Measurements from ENCODE around the gene AKAP4. TPM values are rescaled to one million over a fixed set of nuclear protein-coding genes. Genes with fewer than 3 reads are reported as not detected.
A peak's percentile ranks its signal among the peaks of the same experiment; 100 is the strongest.

Gene AKAP4, protein sequence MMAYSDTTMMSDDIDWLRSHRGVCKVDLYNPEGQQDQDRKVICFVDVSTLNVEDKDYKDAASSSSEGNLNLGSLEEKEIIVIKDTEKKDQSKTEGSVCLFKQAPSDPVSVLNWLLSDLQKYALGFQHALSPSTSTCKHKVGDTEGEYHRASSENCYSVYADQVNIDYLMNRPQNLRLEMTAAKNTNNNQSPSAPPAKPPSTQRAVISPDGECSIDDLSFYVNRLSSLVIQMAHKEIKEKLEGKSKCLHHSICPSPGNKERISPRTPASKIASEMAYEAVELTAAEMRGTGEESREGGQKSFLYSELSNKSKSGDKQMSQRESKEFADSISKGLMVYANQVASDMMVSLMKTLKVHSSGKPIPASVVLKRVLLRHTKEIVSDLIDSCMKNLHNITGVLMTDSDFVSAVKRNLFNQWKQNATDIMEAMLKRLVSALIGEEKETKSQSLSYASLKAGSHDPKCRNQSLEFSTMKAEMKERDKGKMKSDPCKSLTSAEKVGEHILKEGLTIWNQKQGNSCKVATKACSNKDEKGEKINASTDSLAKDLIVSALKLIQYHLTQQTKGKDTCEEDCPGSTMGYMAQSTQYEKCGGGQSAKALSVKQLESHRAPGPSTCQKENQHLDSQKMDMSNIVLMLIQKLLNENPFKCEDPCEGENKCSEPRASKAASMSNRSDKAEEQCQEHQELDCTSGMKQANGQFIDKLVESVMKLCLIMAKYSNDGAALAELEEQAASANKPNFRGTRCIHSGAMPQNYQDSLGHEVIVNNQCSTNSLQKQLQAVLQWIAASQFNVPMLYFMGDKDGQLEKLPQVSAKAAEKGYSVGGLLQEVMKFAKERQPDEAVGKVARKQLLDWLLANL
- total RNA-seq (2014; rRNA removed; shearing (Covaris generic)) = not detected in 2 replicates

DNA sequence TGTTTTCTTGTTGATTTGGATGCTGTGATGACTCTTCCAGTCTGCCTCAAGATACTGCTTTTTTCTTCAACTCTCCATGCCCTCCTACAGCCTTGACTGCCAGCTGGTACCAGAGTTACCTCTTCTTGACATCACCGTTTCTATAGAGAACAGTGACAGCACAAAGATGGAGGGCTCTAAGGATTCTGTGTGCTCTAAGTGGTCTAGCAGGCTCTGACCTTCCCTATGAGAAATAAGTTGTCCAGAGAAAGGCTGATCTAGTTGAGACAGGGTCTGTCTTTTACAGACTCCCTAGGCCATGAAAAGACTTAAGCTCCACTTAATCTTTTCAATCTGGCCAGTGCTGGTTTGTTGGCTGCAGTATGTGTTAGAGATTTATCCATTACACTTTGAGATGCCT is at the start of gene AKAP4:
Gene AKAP4, minus strand, starts transcription at position 101 of the 400 bp plus-strand sequence. CDS start 118 bp downstream, outside the sequence.
- DNase-seq (ENCODE audit: low read depth) = no peak

DNA sequence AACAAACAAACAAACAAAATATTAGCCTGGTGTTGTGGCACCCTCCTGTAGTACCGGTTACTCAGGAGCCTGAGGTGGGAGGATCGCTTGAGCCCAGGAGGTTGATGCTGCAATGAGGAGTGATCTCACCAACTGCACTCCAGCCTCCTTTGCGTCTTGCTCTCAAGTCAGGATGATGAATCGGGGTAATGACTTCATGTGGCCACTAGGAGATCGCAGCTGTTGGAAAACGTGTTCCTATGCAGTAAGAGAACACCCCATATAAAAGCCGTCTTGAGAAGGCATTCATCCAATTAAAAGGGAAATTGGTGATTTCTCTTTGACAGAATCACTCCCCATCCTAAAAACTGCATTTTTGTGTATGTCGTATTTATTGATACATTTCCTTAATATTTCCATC is 10.7 kb upstream of the AKAP4 start:
- peak; percentile 12 for DNase-seq (ENCODE audit: low read depth)

DNA sequence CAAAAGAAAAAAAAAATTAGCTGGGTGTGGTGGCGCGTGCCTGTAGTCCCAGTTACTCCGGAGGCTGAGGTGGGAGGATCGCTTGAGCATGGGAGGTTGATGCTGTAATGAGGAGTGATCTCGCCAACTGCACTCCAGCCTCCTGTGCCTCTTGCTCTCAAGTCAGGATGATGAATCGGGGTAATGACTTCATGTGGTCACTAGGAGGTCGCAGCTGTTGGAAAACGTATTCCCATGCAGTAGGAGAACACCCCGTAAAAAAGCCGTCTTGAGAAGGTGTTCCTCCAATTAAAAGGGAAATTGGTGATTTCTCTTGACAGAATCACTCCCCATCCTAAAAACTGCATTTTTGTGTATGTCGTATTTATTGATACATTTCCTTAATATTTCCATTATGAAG is 5.9 kb upstream of the AKAP4 start:
- no peak for DNase-seq (ENCODE audit: low read depth)

DNA sequence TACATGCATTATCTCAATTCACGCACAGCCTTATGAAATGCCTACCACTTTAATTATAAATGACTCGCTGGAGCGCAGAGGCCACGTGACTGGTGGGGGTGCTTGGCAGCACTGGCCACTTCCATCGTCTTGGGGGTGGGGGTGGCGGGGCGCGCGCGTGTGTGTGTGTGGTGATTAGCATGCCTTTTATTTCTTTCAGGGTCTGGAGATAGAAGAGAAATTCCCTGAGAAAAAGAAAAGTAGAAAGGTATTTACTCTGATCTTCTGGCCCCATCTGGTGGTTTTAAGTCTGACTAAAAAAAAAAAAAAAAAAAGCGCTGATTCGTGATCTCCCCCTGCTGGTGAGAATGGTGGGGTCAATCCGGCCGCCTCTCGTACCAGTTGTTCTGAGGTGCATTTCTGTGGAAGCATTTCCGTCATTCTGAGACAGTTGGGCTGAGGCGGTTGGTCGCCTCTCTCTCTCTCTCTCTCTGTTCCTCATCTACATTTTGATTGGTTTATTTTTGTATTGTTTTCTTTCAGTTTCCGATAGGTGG is 3.6 kb upstream of the AKAP4 start, which contains the start of gene CCNB3:
Gene CCNB3, plus strand, starts transcription at position 402 of the 536 bp plus-strand sequence. CDS start 80,399 bp downstream, outside the sequence.
- peak; percentile 72 for DNase-seq (ENCODE audit: low read depth)

DNA sequence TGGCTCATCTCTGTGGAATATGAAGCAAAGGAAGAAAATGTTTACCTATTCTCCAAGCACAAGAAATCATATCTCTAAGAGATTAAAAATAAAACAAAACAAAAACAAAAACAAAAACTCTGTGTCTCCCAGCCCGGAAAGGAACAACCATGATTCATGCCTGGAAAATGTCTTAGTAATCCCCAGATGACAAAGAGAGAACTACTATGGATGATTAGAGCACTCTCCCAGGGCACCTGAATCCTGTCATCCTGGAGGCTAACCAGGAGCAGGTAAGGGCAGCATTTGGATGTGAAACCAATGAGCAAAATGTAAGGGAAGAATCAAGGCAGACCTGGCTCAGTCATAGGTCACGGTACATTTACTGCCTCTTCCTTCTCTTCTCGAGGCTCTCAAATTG is 1.7 kb upstream of the AKAP4 start:
- DNase-seq (ENCODE audit: low read depth) = peak; percentile 41

DNA sequence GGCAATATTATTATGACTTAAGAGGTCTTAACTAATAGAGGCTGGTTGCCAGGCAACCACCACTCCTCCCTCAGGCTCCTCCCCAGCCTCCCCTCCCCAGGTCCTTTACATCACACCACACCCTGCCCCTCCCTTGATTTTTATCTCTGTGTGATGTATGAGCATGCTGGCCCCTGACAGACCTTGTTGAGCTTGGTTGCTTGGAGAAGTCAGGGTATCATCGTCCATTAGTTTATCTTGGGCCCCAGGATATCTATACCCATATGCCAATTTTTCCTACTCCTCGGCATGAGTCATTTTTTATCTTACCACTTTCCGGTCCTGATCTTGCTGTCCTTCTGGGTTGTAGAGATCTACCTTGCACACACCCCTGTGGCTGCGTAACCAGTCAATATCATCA is 2.5 kb downstream of the AKAP4 start:
- DNase-seq (ENCODE audit: low read depth) = no peak

DNA sequence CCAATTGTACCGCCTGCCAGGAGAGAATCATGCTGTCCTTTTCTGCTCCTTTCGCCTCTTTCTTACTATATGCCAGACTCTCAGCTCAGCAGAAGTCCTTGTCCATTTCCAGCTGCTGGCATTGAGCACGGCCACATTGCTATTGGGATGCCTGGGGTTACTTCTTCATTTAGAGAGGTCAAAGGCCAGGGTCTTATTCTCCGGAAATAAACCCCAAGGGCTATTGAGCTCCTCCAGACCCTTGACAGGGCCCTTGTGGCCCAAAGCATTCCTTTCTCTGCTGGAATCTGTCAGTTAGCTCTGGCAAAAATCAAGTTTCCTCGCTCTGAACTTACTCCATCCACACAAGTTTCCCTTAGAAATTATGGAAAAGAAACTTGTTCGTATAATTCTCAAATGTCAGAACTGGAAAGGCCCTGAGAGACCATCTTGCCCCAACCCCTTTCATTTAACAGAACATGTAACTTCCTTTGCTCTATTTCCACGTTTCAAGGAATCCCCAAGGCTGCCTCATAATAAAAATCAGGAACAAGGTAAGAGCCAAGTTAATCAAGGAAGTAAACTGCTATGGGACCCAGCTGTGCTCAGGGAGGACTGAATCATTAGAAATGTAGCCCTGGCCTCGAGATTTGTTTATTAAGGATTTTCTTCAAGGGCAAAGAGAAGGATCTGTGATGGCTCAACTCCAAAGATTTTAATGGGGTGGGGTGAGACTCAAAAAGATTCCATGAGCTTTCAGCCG is 11.8 kb downstream of the AKAP4 start:
- DNase-seq (ENCODE audit: low read depth) = no peak

DNA sequence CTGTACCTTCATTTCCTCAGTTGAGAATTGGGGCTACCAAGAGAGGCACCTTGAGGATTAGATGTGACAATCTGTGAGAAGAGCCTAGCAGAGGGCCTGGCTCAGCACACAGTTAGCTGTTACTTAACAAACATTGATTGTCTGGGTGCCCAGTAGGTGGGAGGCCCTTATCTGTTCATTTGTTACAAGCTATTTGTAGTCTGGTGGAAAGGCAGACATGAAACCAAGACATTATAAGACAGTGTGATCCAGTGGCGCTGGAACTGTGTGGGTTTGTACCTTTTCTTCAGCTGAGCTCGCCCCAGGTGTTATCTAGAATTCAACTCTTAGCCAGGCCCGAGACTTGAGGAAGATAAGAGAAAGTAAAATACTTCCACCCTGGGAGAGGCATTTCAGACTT is 16.9 kb downstream of the AKAP4 start:
- no peak for DNase-seq (ENCODE audit: low read depth)

DNA sequence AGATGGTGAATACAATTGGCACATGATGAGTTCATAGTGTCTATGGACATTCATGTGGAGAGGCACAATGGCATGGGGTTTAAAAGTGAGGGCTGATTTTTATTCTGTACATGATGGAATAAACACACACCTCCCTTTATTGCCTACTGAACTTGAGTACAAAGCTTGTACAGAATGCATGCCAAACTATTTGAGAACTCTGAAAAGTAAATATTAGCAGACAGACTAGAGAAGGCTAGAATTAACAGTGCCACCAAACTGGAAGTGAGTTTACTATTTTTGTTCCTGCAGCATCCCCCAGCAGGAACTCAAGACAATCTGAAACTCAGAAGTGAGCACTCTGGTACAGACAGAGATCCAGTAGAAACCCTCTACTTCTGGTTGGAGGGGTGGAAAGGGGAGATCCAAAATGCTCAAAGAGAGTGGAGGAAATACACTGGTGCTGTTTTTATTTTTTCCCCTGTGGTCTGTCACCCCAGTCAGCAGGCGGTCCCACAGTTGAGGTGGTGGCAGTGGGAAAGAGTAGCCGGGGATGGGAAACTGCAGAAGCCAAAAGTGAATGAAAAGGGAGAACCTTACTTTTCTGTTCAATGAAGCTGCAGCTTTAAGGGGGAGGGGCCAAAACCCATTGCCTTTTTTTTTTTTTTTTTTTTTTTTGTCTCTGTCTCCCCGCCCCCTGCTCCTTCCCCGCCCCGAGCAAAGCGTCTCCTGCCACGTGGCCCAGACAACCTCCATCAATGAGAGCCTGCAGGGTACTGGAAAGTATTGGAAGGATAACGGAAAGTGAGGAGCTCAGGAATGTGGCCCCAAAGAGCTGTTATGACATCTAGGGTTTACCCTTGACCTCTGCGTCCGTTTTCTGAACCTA is 20.5 kb downstream of the AKAP4 start:
- DNase-seq (ENCODE audit: low read depth) = no peak

DNA sequence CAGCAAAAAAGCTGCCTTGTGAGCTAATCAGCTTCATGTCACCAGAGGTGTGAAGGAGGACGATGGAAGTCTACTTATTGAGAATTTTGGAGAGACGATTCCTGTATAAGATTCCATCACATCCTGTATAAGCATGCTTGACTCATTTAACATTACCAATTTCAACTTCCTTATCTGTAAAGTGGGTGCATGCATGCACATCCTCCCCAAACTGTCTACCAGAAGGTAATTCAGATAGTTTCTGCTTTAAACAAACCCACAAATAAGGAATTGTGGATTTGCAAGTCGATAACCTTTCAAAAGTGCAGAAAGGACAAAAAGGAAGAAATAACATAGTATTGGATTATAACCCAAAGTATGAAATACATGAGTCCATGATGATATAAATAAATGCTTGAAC is 31.1 kb downstream of the AKAP4 start:
- DNase-seq (ENCODE audit: low read depth) = no peak

DNA sequence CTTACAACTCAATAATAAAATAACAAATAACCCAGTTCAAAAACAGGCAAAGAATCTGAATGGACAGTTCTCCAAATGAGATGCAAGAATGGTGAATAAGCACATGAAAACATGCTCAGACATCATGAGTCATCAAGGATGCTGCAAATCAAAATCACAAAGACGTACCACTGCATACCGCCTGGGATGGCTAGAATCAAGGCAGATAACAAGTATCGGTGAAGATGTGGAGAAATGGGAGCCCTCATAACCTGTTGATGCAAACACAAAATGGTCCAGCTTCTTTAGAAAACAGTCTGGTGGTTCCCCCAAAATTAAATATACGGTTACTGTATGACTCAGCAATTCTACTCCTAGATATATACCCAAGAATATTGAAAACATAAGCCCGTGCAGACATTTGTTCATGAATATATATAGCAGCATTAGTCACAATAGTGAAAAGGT is 32.5 kb downstream of the AKAP4 start:
- peak; percentile 10 for DNase-seq (ENCODE audit: low read depth)

DNA sequence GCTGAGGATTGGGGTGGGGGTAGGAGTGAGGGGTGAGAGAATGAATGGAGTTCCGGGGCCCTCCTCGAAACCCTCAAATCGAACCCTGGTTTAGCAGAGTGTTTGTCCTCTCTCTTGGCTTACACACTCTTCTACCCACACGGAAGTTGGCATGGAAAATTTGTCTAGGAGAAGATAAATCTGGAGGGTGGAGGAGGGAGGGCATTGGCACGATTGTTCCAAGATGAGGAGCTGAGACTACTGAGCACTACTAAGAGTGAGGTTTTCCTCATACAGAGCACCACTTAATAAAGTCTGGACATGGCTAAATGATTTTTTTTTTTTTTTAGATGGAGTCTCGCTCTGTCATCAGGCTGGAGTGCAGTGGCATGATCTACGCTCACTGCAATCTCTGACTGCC is 33.4 kb downstream of the AKAP4 start:
- DNase-seq (ENCODE audit: low read depth) = no peak

DNA sequence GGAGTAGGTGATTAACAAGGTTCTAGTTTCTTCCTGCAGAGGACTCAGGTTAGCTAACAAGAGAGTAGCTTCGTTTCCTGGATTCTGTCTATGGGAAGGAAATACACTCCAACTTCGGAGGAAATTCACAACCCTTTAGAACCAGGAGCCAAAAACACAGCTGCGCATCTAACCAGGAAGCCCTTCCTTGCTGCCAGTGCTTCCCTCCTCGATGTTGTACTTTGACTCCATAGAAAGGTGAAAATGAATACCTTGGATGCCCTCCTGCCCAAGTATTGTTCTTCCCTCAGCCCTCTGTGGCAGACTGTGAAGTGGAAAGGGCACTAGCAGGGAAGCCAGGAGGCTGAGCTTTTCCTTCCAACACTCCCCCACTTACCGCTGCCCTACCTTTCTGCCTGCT is 35.1 kb downstream of the AKAP4 start:
- no peak for DNase-seq (ENCODE audit: low read depth)

DNA sequence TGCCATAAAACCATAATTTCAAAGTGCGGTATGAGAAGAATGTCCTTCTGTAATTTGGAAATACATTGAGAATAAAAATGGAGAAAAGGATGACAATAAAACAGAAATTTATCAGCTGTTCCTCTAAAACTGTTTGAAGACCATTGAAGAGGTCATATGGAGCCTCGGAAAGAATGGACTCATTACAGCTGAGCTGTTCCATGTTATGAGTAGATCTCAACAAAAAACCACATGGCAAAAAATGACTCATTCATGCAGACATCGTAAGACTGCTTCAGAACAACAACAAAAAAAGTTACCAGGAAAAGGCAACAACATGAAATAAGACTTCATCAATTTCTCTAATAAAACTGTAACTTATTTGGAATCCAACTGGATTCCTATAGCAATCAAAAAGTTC is 39.7 kb downstream of the AKAP4 start:
- peak; percentile 10 for DNase-seq (ENCODE audit: low read depth)

DNA sequence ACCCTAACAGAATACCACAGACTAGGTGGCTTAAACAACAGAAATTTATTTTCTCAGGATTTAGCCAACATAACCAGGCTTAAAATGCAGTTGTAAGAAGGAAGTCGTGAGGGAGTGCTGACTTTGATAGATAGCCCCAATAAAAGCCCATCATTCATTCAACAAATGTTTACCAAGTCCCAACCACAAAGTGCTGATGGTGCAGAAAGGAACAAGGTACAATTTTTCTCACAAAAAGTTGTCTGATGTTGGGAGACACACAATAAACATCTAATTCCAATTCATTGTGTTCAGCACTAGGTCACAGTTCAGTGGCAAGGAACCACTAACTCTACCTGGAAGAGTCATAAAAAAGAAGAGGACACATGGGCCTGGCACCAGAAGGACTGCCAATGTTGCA is 42.2 kb downstream of the AKAP4 start:
- no peak for DNase-seq (ENCODE audit: low read depth)

DNA sequence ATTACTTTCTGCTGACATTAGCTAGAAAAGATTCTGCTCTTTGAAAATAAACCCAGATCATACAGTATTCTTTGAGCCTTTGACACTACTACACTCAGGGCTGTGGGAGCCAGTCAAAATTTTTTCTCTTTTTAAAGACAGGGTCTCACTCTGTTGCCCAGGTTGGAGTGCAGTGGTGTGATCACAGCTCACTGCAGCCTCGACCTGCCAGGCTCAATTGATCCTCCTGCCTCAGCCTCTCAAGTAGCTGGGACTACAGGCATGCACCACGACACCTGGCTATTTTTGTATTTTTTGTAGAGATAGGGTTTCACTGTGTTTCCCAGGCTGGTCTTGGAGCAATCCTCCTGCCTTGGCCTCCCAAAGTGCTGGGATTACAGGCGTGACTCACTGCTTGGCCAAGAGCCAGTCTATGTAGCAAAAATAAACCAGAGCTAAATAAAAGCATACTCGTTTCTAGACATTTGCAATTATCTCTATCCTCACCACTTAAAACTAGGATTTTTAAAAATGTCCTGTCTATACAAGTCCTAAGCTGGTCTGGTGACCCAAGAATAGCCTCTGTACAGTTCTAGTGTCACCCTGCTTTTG is 43.2 kb downstream of the AKAP4 start:
- DNase-seq (ENCODE audit: low read depth) = peak; percentile 27

DNA sequence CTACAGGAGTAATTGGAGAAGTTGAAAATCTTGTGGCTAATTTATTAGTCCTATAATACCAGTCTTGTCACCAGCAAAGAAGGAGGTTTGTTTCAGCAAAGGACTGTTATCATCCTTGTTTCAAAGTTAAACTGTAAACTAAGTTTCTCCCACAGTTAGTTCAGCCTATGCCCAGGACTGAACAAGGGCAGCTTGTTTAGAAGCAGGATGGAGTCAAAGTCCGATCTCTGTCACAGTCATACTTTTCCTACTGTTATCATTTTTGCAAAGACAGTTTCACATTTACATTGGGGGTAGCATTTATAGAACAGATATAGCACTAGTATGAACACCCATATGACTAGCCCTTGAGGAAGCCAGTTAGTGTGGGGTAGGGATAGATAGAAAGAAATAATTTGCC is 46.4 kb downstream of the AKAP4 start:
- DNase-seq (ENCODE audit: low read depth) = no peak

DNA sequence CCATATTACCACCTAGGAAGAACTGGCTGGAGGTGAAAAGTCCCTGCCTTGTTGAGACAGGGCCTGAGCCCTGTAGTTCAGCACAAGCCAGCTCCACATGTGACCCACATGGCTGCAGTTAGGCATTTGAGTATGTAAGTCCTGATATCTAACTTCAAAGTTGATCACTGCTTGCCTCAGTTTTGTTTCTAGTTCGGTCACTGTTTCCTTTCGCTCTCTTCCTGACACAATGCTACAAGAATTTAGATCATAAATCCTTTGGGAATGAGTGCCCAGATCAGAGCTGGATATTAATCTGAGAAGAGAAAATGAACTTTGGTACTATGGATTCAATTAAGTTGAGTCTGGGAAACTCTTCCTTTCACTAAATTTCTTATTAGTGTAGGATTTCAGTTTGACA is 48.4 kb downstream of the AKAP4 start:
- no peak for DNase-seq (ENCODE audit: low read depth)

DNA sequence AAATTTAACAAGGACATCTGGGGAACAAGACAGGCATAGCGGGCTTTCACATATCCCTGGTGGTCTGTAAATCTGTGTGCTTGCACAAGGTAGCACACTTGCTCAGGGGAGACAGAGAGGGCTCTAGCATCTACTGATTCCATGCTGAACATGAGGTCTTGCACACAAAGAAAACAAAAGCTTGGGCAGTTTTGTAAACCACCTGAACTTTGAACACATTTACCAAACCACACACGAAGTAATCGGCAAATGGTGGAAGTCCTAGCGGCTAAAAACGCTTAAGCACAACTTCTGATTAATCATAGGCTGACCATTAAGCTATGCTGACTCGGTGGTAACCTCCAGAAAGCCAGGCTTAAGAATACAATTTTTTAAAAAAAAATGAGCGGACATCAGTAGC is 52.8 kb downstream of the AKAP4 start:
- no peak for DNase-seq (ENCODE audit: low read depth)
